ENCODE results near the gene TRMT5.

TRMT5 gene

GRCh38 chr14:60956202-60956601 lies 24.7 kb downstream of the TRMT5 start:
- POLR2A ChIA-PET (ENCODE audit: low non-redundant PET), result no interaction called here

GRCh38 chr14:60951776-60952435 lies 29.0 kb downstream of the TRMT5 start:
- no peak for TF ChIP-seq CTCF (conservative IDR thresholded peaks at IDR 0.05; ENCODE audit: low read depth)
- no peak for DNase-seq (ENCODE audit: low spot score)
- H3K27ac ChIP-seq, result no peak overlapping the region
- CTCF ChIA-PET, result interaction anchor here (0.6 to 0.7 kb wide), 2 partner anchors 66 to 318 kb away, joined by 5 to 6 read pairs; no protein-coding TSS in a partner anchor
- POLR2A ChIA-PET (ENCODE audit: low non-redundant PET), result no interaction called here

More at GRCh38 chr14:60956202-60956601, 24.7 kb downstream of the TRMT5 start:
- no peak overlapping the region for H3K27ac ChIP-seq
- CTCF ChIA-PET, result interaction anchor here (0.6 kb wide), 1 partner anchor 934 kb away, joined by 5 read pairs; no protein-coding TSS in a partner anchor
- DNase-seq (ENCODE audit: low spot score), result no peak
- no peak for TF ChIP-seq CTCF (conservative IDR thresholded peaks at IDR 0.05; ENCODE audit: low read depth)

- ChIA-PET CTCF (interaction anchor here (0.6 kb wide), 1 partner anchor 1128 kb away, joined by 3 read pairs; no protein-coding TSS in a partner anchor), POLR2A (ENCODE audit: low non-redundant PET) (no interaction called here)
- no peak overlapping the region for H3K27ac ChIP-seq
- no peak for TF ChIP-seq CTCF (conservative IDR thresholded peaks at IDR 0.05; ENCODE audit: low read depth)
- DNase-seq (ENCODE audit: low spot score), result no peak
Observed at GRCh38 chr14:60946773-60947172, 34.1 kb downstream of the TRMT5 start.

GRCh38 chr14:60945984-60946383 lies 34.9 kb downstream of the TRMT5 start:
- H3K27ac ChIP-seq, result no peak overlapping the region
- no peak for DNase-seq (ENCODE audit: low spot score)
- POLR2A ChIA-PET (ENCODE audit: low non-redundant PET), result no interaction called here
- TF ChIP-seq CTCF (conservative IDR thresholded peaks at IDR 0.05; ENCODE audit: low read depth), result no peak
- CTCF ChIA-PET, result interaction anchor here (0.6 to 0.7 kb wide), 3 partner anchors 327 to 1127 kb away, joined by 3 to 5 read pairs (median 3); no protein-coding TSS in a partner anchor

GRCh38 chr14:60944204-60944603 lies 36.7 kb downstream of the TRMT5 start:
- H3K27ac ChIP-seq, result no peak overlapping the region
- no peak for TF ChIP-seq CTCF (conservative IDR thresholded peaks at IDR 0.05; ENCODE audit: low read depth)
- ChIA-PET POLR2A (ENCODE audit: low non-redundant PET) (no interaction called here), CTCF (no interaction called here)
- DNase-seq (ENCODE audit: low spot score), result no peak

- H3K27ac ChIP-seq, result no peak overlapping the region
- CTCF ChIA-PET, result no interaction called here
- no peak for DNase-seq (ENCODE audit: low spot score)
- POLR2A ChIA-PET (ENCODE audit: low non-redundant PET), result no interaction called here
- no peak for TF ChIP-seq CTCF (conservative IDR thresholded peaks at IDR 0.05; ENCODE audit: low read depth)
Observed at GRCh38 chr14:60943637-60944032, 37.2 kb downstream of the TRMT5 start.

Data from RWPE1 (cell line).